ENCODE data around the gene MCRIP2.

- no peak for TF ChIP-seq POLR2A (IDR thresholded peaks at IDR 0.05; ENCODE audit: low read depth, low read length)
- TF ChIP-seq POLR2AphosphoS5 (IDR thresholded peaks at IDR 0.05; ENCODE audit: low read depth, low read length) = no peak
- no peak for TF ChIP-seq TAF1 (IDR thresholded peaks at IDR 0.05; ENCODE audit: borderline replicate concordance, low read depth, low read length)
These were observed 8.0 kb downstream of the MCRIP2 start for GRCh38 chr16:649631-650030.
